Panc1 (cell line): ENCODE data around the gene SNX27. TPM values are rescaled to one million over a fixed set of nuclear protein-coding genes. Genes with fewer than 3 reads are reported as not detected.
"Not testable (repeated sequence)": the region's sequence is repeated elsewhere in the genome, so short reads cannot be mapped to it uniquely, and the experiment has no call there.

ENCODE experiments used
- ATAC-seq: fragments of 200-7000 bp; cut with Tn5 transposase; 2 replicates; pipeline ENCODE4 v1.9.1; 2020; ENCODE audit warnings: mild to moderate bottlenecking, moderate library complexity
- BruUV-seq: library from RNA; stranded (reverse); fragments of 400-500 nt; replicated peaks from 2 replicates; lab custom pipeline; 2021; lab: Mats Ljungman, UMichigan
- CTCF ChIA-PET: fragments of 300-600 bp; sonication (Branson Sonifier 250); formaldehyde crosslinking; loops from one replicate; lab custom pipeline; 2022; ENCODE audit warnings: antibody characterized with exemption; lab: Charles Lee
- POLR2A ChIA-PET: fragments of 300-600 bp; sonication (Branson Sonifier 250); formaldehyde crosslinking; loops from one replicate; lab custom pipeline; 2022; ENCODE audit warnings: antibody characterized with exemption; lab: Charles Lee
- DNase-seq: peaks from one replicate; pipeline ENCODE4 v3.0.0-alpha.2; 2010; ENCODE audit warnings: low read depth, low spot score
- H3K27ac ChIP-seq: 2 replicates; pipeline ENCODE4 v1.5.1; 2011; ENCODE audit warnings: mild to moderate bottlenecking, low read length, inconsistent platforms
- H3K27me3 ChIP-seq: fragments of 200-500 bp; sonication (Bioruptor generic); 2 replicates; pipeline ENCODE4 v1.6.0; 2014; ENCODE audit warnings: low read length, inconsistent platforms; ENCODE audit not compliant: control insufficient read depth, insufficient read depth
- H3K36me3 ChIP-seq: fragments of 200-500 bp; sonication (Bioruptor generic); 2 replicates; pipeline ENCODE4 v1.5.1; 2014; ENCODE audit warnings: inconsistent platforms, mild to moderate bottlenecking, low read length, moderate library complexity; ENCODE audit not compliant: control insufficient read depth, insufficient read depth
- H3K4me1 ChIP-seq: 2 replicates; pipeline ENCODE4 v1.5.1; 2011; ENCODE audit warnings: inconsistent platforms, mild to moderate bottlenecking, low read length, moderate library complexity; ENCODE audit not compliant: control insufficient read depth, insufficient read depth
- H3K4me3 ChIP-seq, 2 experiments: 2 replicates each; pipeline ENCODE4 v1.5.1; 2011 to 2012; ENCODE audit warnings: low read depth in 2 of 2, low read length in 2 of 2, mild to moderate bottlenecking in 2 of 2, inconsistent platforms in 1 of 2, moderate library complexity in 1 of 2
- H3K9me3 ChIP-seq: fragments of 200-500 bp; sonication (Bioruptor generic); 2 replicates; pipeline ENCODE4 v1.5.1; 2014; ENCODE audit warnings: low read depth, mild to moderate bottlenecking, inconsistent platforms, low read length, moderate library complexity; ENCODE audit not compliant: control insufficient read depth, insufficient read depth
- CTCF ChIP-seq: fragments of 450-650 bp; IDR thresholded peaks from 2 replicates; pipeline ENCODE4 v1.5.1; 2017; ENCODE audit warnings: mild to moderate bottlenecking
- POLR2AphosphoS5 ChIP-seq: IDR thresholded peaks from 2 replicates; pipeline ENCODE4 v1.6.1; 2012; ENCODE audit warnings: mild to moderate bottlenecking, low read depth, low read length, moderate library complexity
- REST ChIP-seq, 2 experiments: IDR thresholded peaks; 2 replicates each; pipeline ENCODE4 v1.6.1; 2011 to 2012; ENCODE audit warnings: low read depth in 2 of 2, control low read depth in 1 of 2, low read length in 1 of 2, mild to moderate bottlenecking in 1 of 2, moderate library complexity in 1 of 2; ENCODE audit not compliant: insufficient read depth in 1 of 2
- SIN3A ChIP-seq: IDR thresholded peaks from 2 replicates; pipeline ENCODE4 v1.6.1; 2012; ENCODE audit warnings: low read depth, mild to moderate bottlenecking, low read length, moderate library complexity, borderline replicate concordance; ENCODE audit not compliant: insufficient read depth
- TCF7L2 ChIP-seq: IDR thresholded peaks from 2 replicates; pipeline ENCODE4 v1.6.1; 2011; ENCODE audit warnings: mild to moderate bottlenecking, low read depth, low read length, inconsistent platforms
- in situ Hi-C: cut with HindIII; loops from 2 replicates; pipeline ENCODE4 v1.10.0; 2016; ENCODE audit warnings: low sequenced_read_pairs, low pct_unique_long_range_greater_than_20kb
- intact Hi-C: fragments of 100-400 bp; cut with micrococcal nuclease; formaldehyde crosslinking; loops from one replicate; pipeline ENCODE4 v1.10.0; 2022; ENCODE audit not compliant: unreplicated experiment
- total RNA-seq: library from RNA; stranded (reverse); gene quantifications from one replicate; pipeline ENCODE4 v1.2.1, GENCODE V29; 2021; ENCODE audit not compliant: unreplicated experiment

SNX27 gene
- total RNA-seq, 1 experiment from 2014 or later, result 58.4 TPM

- H3K4me1 ChIP-seq, result peaks cover 17% of the 10 kb centered on the region
- in situ Hi-C loops, result no loop called here
- H3K27me3 ChIP-seq, result no peaks in the 10 kb centered on the region
- POLR2A ChIA-PET, result interaction anchor here (0.6 kb wide), 1 partner anchor 127 kb away, joined by 21 read pairs; the partner anchor contains the start of gene RIIAD1
- 0 out of 4 replicates have a peak overlapping the region, but pooled peaks of 1 of the 2 experiments have one; percentile 18 for H3K4me3 ChIP-seq
- ATAC-seq (peak; percentile 84), DNase-seq (no peak)
- H3K9me3 ChIP-seq, result peaks cover 4% of the 10 kb centered on the region; the same call in 1 of the 2 replicates
- BruUV-seq, result no TSS peak
- H3K27ac ChIP-seq, result peak overlapping the region; percentile 52; the same call in 1 of the 2 replicates
- peak; percentile 98 for TF ChIP-seq CTCF
- no peak for TF ChIP-seq TCF7L2
- intact Hi-C loops, result loop anchor here (2.0 to 10.0 kb wide), 3 partner anchors 77 to 241 kb away; partner anchors contain the start of genes C2CD4D and RORC
- H3K36me3 ChIP-seq, result no peaks in the 10 kb centered on the region
- CTCF ChIA-PET, result interaction anchor here (0.6 to 1.3 kb wide), 5 partner anchors 12 to 191 kb away, joined by 3 to 6 read pairs (median 4); no protein-coding TSS in a partner anchor
Measured at GRCh38 chr1:151594143-151594625, 17.7 kb upstream of the SNX27 start.

DNA sequence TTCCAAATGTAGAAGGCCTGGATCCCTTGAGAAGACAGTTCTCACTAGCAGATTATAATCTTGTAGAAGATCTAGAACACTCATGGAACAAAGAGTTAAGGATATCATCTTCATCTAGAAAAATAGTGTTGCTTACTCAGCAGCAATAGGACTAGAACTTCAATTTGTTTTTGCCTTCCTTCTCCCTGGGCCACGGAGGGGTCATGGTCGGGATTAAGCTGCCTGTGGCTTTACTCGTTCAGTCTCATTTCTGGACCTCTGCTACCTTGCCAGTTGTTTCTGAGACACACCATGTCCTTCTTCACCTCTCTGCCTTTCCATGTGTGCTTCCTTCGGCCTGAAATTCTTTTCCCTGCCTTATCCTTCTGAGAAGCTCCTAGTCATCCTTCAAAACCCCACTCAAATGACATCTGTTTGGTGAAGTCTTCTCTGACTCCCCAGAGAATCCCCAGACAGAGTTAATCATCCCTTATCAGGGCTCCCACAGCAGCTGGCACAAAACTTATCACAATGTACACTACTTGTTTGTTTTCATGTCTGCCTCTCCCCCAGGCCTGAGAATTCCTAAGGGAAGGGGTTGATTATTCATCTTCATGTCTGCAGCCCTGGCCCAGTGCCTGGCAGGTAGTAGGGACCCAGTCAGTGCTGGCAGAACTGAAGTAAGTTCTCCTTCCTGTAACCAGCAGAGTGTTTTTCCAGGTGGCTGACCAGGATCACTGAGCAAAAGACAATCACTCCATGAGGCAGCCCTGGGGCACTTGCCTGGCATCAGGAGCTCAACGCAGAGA lies 15.5 kb upstream of the SNX27 start:
- POLR2A ChIA-PET, result interaction anchor here (0.6 kb wide), 2 partner anchors 134 to 168 kb away, joined by 5 to 7 read pairs; no protein-coding TSS in a partner anchor
- no TSS peak for BruUV-seq
- DNase-seq, result no peak
- peaks cover 17% of the 10 kb centered on the region for H3K4me1 ChIP-seq
- H3K27me3 ChIP-seq, result no peaks in the 10 kb centered on the region
- intact Hi-C loops, result loop anchor here (10.0 kb wide), 1 partner anchor 238 kb away; the partner anchor contains the start of genes C2CD4D and RORC
- TF ChIP-seq TCF7L2 (peak; percentile 80), CTCF (no peak), REST (IDR thresholded peaks at IDR 0.05; ENCODE audit: insufficient read depth in 1 of 2, low read depth in 2 of 2, low read length in 1 of 2) (0 out of 4 replicates have a peak, but pooled peaks of 1 of the 2 experiments have one; percentile 16), SIN3A (no peak), POLR2AphosphoS5 (0 out of 2 replicates have a peak, but pooled peaks have one; percentile 59)
- no peaks in the 10 kb centered on the region for H3K36me3 ChIP-seq
- peak; percentile 83 for ATAC-seq
- no peaks in the 10 kb centered on the region; the same call in 1 of the 2 replicates for H3K9me3 ChIP-seq
- in situ Hi-C loops, result no loop called here
- H3K27ac ChIP-seq, result peak overlapping the region; percentile 78
- CTCF ChIA-PET, result interaction anchor here (0.6 to 0.7 kb wide), 2 partner anchors 8 to 11 kb away, joined by 3 to 7 read pairs; no protein-coding TSS in a partner anchor
- no peak overlapping the region for H3K4me3 ChIP-seq

- not testable (repeated sequence) for BruUV-seq
- CTCF ChIA-PET, result interaction anchor here (0.5 kb wide), 1 partner anchor 18 kb away, joined by 4 read pairs; no protein-coding TSS in a partner anchor
Measured at GRCh38 chr1:151602550-151602949, 9.3 kb upstream of the SNX27 start.

More at GRCh38 chr1:151602550-151602949, 9.3 kb upstream of the SNX27 start:
- ATAC-seq, H3K9me3 ChIP-seq, DNase-seq, H3K4me3 ChIP-seq, in situ Hi-C loops, intact Hi-C loops, H3K27ac ChIP-seq, H3K27me3 ChIP-seq, H3K4me1 ChIP-seq, POLR2A ChIA-PET, H3K36me3 ChIP-seq: not testable (repeated sequence)
